Stomach (tissue), 9 donors: ENCODE measurements around the gene RNU6-9. TPM values are rescaled to one million over a fixed set of nuclear protein-coding genes. Genes with fewer than 3 reads are reported as not detected.

Experiments used
- DNase-seq, 2 donors: peaks; one replicate each; pipeline versions ENCODE4 v3.0.0 to v3.0.0-alpha.2; 2013 to 2019
- H3K27ac ChIP-seq, 5 donors: fragments of 200-600 bp in 4 of 5; sonication (generic) in 4 of 5; one replicate each; pipeline ENCODE4 v1.5.1; 2013 to 2019; ENCODE audit warnings: mild to moderate bottlenecking in 1 of 5, moderate library complexity in 1 of 5
- H3K27me3 ChIP-seq, 3 donors: fragments of 200-600 bp; sonication (generic); one replicate each; pipeline ENCODE4 v1.5.1; 2017 to 2019; ENCODE audit warnings: mixed run types in 1 of 3
- H3K36me3 ChIP-seq, 4 donors: fragments of 200-600 bp; sonication (generic); 1 replicate in 3 of 4; 2 replicates in 1 of 4; pipeline ENCODE4 v1.5.1; 2016 to 2019
- H3K4me1 ChIP-seq, 4 donors: fragments of 200-600 bp; sonication (generic); one replicate each; pipeline ENCODE4 v1.5.1; 2016 to 2019
- H3K4me3 ChIP-seq, 4 donors: fragments of 200-600 bp; sonication (generic) in 3 of 4; one replicate each; pipeline ENCODE4 v1.5.1; 2016 to 2019; ENCODE audit warnings: mild to moderate bottlenecking in 1 of 4
- H3K9me3 ChIP-seq, 4 donors: fragments of 200-600 bp; sonication (generic); one replicate each; pipeline ENCODE4 v1.5.1; 2016 to 2019
- CTCF ChIP-seq, 7 experiments: fragments of 450-650 bp in 4 of 7; fragments of 200-600 bp in 3 of 7; sonication (generic) in 3 of 7; IDR thresholded peaks; one replicate each; pipeline ENCODE4 v1.5.1; 2016 to 2019; ENCODE audit warnings: antibody characterized with exemption in 7 of 7, control low read depth in 2 of 7, mild to moderate bottlenecking in 1 of 7
- EP300 ChIP-seq: sonication (generic); formaldehyde crosslinking; IDR thresholded peaks from one replicate; pipeline ENCODE4 v1.6.1; 2017; ENCODE audit warnings: antibody characterized with exemption
- POLR2A ChIP-seq, 4 donors: fragments of 450-650 bp; IDR thresholded peaks; one replicate each; pipeline ENCODE4 v1.6.1; 2016; ENCODE audit warnings: antibody characterized with exemption in 4 of 4, control low read depth in 2 of 4, mild to moderate bottlenecking in 1 of 4, moderate library complexity in 1 of 4
- POLR2AphosphoS5 ChIP-seq, 3 donors: sonication (generic); formaldehyde crosslinking; IDR thresholded peaks; one replicate each; pipeline ENCODE4 v1.6.1; 2016; ENCODE audit warnings: antibody characterized with exemption in 3 of 3
- WGBS, 5 donors: extraction: QIAGEN DNeasy Blood & Tissue Kit in 3 of 5; methylation state at CpG; one replicate each; pipeline versions ENCODE4 v1.1.5 to v1.1.7; 2013 to 2018; 5-methylcytosine and 5-hydroxymethylcytosine counted together
- intact Hi-C: fragments of 100-400 bp; cut with DNase I; formaldehyde crosslinking; loops from one replicate; pipeline ENCODE4 v1.15.1; 2023; ENCODE audit warnings: low total_unique reads
- polyA plus RNA-seq, 3 donors: library from polyadenylated mRNA; stranded (reverse); fragments of 200-250 nt; gene quantifications; one replicate each; pipeline ENCODE4 v1.2.3, GENCODE V29; 2013
- total RNA-seq, 5 donors: library from RNA; depleted of rRNA; stranded (reverse); fragments of >200 nt; gene quantifications; one replicate each; pipeline versions ENCODE4 v1.1.0 to v1.2.3, GENCODE V29; 2014 to 2016
- donor health status: healthy with polysubstance abuse.
- donor health status: Bipolar disorder and iron deficiency.
- donor health status: healthy.

Gene RNU6-9
- total and polyA plus RNA-seq, 8 donors, result not detected

- 51 to 71% (median 53%) methylated on average over 28 to 29 of the region's 29 CpGs for WGBS, 5 donors
- Histone ChIP-seq H3K36me3 (peaks cover 0 to 14% (median 12%) of the 10 kb centered on the region in 4 donors), H3K4me1 (peaks cover 31 to 46% (median 42%) of the 10 kb centered on the region in 4 donors), H3K27me3 (peaks cover 0 to 4% (median 0%) of the 10 kb centered on the region in 3 donors), H3K4me3 (peak overlapping the region in 1 of 4 donors; percentile 2), H3K27ac (peak overlapping the region; percentile 49 to 85 (median 69)), H3K9me3 (no peaks in the 10 kb centered on the region)
- DNase-seq, result no peak
- TF ChIP-seq EP300, result no peak
- no peak for TF ChIP-seq CTCF (IDR thresholded peaks at IDR 0.05)
- TF ChIP-seq POLR2A (IDR thresholded peaks at IDR 0.05), result no peak
- TF ChIP-seq POLR2AphosphoS5 (IDR thresholded peaks at IDR 0.05), result no peak
- intact Hi-C loops, result no loop called here
These were observed 41.0 kb downstream of the RNU6-9 start for GRCh38 chr19:934197-934840.

- DNase-seq, result peak; percentile 96 to 97
- 4 to 14% (median 9%) methylated on average over 10 to 31 of the region's 31 CpGs for WGBS, 5 donors
- Histone ChIP-seq H3K36me3 (peaks cover 0 to 7% (median 6%) of the 10 kb centered on the region in 4 donors), H3K4me3 (peak overlapping the region in 1 of 4 donors; percentile 2), H3K27me3 (peaks cover 0 to 4% (median 0%) of the 10 kb centered on the region in 3 donors), H3K4me1 (peaks cover 31 to 51% (median 48%) of the 10 kb centered on the region in 4 donors), H3K27ac (peak overlapping the region; percentile 49 to 85 (median 69)), H3K9me3 (no peaks in the 10 kb centered on the region)
- intact Hi-C loops, result no loop called here
- no peak for TF ChIP-seq EP300
- TF ChIP-seq POLR2A (IDR thresholded peaks at IDR 0.05), result no peak
- TF ChIP-seq CTCF (IDR thresholded peaks at IDR 0.05), result peak in 1 of 7 experiments; percentile 7
- TF ChIP-seq POLR2AphosphoS5 (IDR thresholded peaks at IDR 0.05), result peak; percentile 86 to 95 (median 94)
These were observed 41.7 kb downstream of the RNU6-9 start for GRCh38 chr19:934865-935479.

GRCh38 chr19:936175-936546 is 42.9 kb downstream of the RNU6-9 start:
- intact Hi-C loops, result no loop called here
- no peak for DNase-seq
- H3K27ac ChIP-seq, result peak overlapping the region in 1 of 5 donors; percentile 85
- TF ChIP-seq POLR2AphosphoS5 (IDR thresholded peaks at IDR 0.05) (no peak), POLR2A (IDR thresholded peaks at IDR 0.05) (no peak), EP300 (no peak), CTCF (IDR thresholded peaks at IDR 0.05) (no peak)
- H3K9me3 ChIP-seq, result no peaks in the 10 kb centered on the region
- H3K4me3 ChIP-seq, result no peak overlapping the region
- H3K4me1 ChIP-seq, result peaks cover 43 to 63% (median 60%) of the 10 kb centered on the region in 4 donors
- peaks cover 0 to under 1% (median under 1%) of the 10 kb centered on the region in 4 donors for H3K36me3 ChIP-seq
- peaks cover 0 to 4% (median 0%) of the 10 kb centered on the region in 3 donors for H3K27me3 ChIP-seq
- WGBS, 5 donors, result 93 to 99% (median 97%) methylated on average over 10 of the region's 10 CpGs

- intact Hi-C loops, result no loop called here
- Histone ChIP-seq H3K4me1 (peaks cover 50 to 70% (median 63%) of the 10 kb centered on the region in 4 donors), H3K27ac (no peak overlapping the region), H3K36me3 (no peaks in the 10 kb centered on the region), H3K4me3 (no peak overlapping the region), H3K9me3 (no peaks in the 10 kb centered on the region), H3K27me3 (peaks cover 0 to 4% (median 3%) of the 10 kb centered on the region in 3 donors)
- TF ChIP-seq EP300 (no peak), CTCF (IDR thresholded peaks at IDR 0.05) (no peak), POLR2AphosphoS5 (IDR thresholded peaks at IDR 0.05) (no peak), POLR2A (IDR thresholded peaks at IDR 0.05) (no peak)
- WGBS, 5 donors, result 82 to 90% (median 83%) methylated on average over 15 to 16 of the region's 16 CpGs
- DNase-seq, result peak in 1 of 2 donors; percentile 37
These were observed 44.0 kb downstream of the RNU6-9 start for GRCh38 chr19:937259-937694.
